GM21825 (cell line): Measurements from ENCODE around the gene CLMN.

Source experiments
- ATAC-seq: cut with Tn5 transposase; IDR thresholded peaks from one replicate; pipeline ENCODE4 v1.9.1; 2021; ENCODE audit warnings: mild to moderate bottlenecking, moderate library complexity; ENCODE audit not compliant: unreplicated experiment

The CLMN gene

DNA sequence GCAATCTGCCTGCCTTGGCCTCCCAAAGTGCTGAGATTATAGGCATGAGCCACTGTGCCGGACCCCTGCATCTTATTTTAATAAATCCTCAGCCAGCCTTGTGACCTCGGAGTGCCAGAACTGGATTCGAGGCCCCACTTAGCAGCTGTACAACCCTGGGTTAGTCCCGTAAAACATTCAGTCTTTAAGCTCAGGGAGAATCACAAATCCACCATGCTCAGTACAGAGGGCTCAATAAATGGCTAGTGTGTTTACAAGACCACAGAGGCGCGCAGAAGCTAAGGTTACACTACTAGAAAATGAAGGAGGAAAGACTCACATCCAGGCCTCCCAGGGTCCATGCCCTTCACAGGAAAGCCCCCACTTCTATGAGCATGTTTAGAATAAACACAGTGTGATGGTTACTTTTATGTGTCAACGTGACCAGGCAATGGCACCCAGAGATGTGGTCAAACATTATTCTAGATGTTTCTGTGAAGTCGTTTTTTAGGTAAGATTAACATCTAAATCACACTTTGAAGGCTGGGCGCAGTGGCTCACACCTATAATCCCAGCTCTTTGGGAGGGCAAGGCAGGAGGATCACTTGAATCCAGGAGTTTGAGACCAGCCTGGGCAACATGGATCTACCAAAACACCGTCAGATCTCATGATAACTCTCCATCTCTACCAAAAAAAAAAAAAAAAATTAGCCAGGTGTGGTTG is 55.3 kb downstream of the CLMN start:
- no peak for ATAC-seq

DNA sequence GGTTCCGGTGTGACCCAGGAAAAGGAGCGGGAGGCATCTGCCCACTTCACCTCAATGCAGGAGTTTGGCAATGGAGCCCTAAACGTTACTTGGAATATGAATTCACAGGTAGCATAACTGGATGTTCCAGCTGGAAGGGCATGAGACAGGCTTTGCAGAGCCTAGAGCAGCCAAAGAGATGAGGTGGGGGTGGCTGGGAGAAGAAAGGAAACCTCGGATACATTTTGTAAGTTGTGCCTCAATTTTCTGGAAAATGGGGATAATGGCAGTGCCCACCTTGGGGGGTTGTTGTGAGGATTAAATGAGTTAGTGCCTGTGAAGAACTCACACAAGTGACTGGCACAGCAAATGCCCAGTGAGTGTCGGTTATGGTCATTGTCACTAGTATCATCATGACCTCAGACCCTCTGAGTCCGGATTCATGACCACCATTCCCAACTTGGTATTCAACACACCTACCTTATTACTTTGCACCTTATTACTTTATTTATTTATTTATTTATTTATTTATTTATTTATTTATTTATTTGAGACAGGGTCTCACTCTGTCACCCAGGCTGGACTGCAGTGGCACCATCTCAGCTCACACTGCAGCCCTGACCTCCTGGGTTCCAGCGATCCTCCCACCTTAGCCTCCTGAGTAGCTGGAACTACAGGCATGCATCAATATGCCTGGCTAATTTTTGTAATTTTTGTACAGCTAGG is 56.0 kb downstream of the CLMN start:
- ATAC-seq: no peak

DNA sequence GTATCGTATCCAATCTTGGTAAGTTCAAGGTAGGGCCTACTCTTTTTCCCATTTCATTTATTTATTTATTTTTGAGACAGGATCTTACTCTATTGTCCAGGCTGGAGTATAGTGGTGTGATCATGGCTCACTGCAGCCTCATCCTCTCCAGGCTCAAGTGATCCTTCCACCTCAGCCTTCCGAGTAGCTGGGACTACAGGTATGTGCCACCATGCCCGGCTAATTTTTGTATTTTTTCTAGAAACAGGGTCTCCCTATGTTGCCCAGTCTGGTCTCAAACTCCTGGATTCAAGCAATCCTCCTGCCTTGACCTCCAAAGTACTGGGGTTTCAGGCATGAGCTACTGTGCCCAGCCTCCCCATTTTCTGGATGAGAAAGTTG is 57.2 kb downstream of the CLMN start:
- no peak for ATAC-seq

DNA sequence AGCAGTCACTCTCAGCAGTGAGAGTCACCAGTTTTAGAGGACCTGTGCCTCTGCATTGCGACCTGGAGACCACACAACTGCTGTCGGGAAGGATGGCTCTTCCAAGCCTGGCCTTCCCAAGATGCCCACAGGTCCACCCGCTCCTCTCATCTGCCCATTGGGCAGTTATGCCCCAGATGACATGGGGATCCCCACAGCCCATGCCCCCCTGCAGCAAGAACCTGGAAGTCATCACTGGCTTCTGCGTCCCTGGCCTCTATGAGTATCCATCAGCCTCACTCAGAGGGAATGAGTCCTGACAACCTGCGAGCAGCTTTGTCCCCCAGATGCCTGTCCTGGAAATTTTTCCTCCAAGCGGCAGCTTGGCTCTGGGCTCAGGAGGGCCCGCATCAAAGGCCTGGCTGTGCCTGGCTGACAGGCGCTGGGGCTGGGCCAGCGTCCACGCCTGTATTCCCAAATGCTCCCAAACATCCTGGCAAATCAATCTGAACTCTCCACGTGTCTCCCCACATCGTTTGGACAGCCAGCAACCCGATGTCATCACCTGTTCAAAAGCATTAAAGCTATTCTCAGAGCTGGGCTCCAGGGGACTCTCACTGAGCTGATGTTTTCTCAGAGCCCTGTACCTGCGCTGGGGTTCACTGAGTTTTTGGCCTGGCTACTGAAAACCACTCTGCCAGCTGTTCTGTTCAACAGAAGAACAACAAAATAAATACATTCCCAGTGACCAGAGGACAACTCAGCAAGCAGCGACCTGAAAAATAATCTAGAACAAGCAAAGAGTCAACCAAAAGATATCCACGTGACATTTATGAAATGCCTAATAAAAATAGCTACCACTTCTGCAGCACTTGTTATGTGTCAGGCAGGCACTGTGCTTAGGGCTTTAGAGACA is 57.8 kb downstream of the CLMN start:
- ATAC-seq: no peak

DNA sequence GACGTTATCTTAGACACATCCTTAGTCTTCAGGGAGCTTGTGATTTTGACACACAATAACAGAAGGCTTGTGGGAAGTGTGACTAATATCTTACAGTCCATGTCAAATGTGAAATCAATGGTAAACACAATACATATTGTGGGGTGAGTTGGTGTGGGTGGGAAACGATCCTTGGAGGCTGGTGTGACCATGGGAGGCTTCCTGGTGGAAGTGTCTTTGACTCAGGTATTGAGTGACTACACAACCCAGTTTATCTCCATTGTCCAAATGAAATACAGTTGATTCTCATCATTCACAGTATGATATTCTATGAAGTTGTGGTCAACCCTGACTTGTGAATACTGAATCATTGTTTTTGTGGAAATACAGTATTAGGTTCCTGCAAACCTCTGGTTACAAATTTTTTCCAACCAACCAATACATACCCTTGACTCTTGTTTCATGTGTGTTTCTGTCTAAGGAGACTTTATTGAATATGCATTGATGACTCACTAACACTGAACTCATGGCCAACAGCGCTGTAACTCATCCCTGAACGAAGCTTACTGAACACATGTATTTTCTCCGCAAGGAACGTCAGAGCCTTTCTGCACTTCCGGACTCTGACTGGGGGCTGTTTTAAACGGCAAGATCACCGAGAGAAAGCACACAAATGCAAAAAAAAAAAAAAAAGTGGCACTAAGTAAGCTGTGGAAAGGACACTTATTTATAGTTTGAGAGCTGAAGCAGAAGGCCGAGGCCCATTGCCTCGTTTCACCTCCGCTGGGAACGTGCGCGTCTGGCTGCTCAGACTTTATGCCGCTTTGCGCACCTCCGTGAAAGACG is 59.0 kb downstream of the CLMN start:
- ATAC-seq: no peak

DNA sequence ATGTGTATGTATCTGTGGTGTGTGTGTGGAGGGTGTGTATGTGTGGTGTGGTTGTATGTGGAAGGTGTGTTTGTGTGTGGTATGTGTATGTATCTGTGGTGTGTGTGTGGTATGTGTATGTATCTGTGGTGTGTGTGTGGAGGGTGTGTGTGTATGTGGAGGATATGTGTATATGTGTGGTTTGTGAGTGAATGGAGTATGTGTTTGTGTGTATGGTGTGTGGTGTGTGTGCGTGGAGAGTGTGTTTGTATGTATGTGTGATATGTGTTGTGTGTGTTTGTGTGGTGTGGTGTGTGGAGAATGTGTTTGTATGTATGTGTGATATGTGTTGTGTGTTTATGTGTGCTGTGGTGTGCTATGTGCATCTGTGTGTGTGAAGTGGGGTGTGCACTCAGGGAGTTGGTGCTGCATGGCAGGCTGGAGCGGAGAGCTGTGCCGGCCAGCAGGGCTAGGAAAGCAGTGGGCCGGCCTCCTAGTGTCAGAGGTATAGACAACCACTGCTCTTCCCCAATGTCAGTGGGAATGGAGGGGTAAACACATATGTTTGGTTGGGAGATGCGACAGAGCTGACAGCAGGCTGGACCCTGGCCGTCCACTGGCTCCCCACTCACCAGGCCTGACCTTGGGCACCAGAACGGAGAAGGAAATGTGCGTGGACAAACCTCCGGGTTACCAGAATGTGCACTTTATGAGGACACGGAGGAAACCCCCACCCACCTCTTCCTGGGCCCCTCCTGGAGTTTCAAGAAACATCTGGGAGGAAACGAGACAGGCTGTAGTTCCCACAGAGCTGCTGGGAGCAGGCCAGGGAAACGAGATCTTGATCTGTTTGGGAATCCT is 60.7 kb downstream of the CLMN start:
- no peak for ATAC-seq

DNA sequence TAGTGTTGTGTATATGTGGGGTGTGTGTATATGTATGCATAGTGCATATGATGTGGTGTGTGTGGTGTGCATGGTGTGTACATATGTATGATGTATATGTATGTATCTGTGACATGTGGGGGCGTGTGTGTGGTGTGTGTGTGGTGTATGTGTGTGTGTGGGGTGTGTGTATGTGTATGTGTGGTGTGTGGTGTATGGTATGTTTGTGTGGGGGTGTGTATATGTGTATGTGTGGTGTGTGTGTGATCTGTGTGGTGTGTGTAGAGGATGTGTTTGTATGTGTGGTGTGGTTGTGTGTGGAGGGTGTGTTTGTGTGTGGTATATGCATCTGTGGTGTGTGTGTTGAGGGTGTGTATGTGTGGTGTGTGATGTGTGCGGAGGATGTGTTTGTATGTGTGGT is 61.6 kb downstream of the CLMN start:
- no peak for ATAC-seq

DNA sequence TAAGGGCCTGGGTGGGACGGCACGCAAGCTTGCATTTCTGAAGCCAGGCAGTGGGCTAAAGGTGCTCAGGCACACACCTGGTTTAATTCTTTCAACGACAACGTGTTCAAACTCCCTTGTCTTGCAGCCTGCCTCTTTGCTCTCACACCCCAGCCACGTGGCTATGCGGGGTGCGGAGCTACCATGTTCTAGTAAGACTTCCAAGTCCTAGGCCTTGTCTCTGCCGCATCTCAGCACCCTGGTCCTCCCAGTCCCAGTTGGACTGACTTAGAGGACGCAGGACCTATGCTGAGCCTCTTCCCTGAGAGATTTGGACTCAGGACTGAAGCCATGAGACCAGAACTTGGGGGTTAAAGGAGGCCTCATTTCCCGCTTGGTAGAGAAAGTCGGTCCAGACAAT is 62.2 kb downstream of the CLMN start:
- ATAC-seq: no peak

DNA sequence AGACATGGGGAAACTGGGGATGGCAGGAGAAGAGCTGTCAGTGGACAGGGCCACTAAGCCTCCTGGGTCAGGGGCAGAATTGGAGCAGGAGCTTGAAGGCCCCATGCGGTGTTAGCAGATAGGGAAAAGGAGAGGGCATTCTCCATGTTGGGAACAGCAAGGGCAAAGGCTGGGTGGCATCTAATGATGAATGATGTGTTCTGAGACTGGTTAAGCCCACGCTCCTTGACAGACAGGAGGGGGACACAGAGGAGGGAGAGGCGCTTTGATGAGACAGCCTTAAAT is 63.0 kb downstream of the CLMN start:
- no peak for ATAC-seq

DNA sequence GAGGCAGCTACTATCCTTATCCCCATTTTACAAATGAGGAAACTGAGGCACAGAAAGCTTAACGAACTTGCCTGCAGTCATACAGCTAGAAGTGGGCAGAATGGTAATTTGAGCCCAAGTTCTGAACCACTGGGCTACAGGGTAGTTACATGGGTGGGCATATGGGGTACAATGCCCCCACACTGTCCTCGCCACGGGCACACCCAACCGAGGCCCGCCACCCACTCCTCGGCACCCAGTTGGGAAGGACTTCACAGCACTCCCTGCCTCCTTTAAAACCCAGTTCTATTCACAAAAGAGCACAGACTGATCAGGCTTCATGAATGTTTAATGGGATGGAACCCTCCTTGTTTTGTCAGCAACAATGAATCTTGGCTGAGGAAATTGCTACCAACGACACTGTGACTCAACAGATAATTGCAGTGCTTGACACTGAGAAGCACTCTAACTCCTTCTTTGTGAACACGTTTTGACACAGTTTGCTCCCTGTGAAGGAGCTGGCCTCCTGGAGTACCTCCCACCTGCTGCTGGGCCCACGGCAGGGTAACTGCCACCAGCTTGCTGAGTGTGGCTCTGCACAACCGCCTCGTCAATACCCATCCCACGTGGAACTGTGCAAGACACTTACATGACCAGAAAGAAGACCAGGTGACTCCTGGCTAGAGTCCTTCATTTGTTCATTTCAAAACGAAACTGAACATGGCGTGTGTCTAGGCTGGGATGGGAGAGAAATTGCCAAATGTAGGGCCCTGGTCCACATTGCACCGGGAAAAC is 63.5 kb downstream of the CLMN start:
- ATAC-seq: no peak

DNA sequence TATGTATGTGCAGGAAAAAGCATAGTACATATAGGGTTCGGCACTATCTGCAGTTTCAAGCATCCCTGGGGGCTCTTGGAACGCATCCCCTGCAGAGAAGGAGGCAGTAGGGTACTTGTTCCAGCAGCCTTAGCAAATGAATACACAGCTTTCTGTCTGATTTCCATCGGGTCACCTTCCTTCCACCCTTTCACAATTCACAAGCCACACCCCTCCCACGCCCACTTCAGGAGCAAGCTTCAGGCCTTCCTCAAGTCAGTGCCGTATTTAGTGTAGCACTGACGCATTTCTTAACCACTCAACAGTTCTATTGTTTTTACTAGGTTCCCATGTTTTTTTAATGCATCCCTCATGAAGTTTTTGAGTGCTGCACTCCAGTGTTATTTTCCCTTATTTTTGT is 64.2 kb downstream of the CLMN start:
- no peak for ATAC-seq

DNA sequence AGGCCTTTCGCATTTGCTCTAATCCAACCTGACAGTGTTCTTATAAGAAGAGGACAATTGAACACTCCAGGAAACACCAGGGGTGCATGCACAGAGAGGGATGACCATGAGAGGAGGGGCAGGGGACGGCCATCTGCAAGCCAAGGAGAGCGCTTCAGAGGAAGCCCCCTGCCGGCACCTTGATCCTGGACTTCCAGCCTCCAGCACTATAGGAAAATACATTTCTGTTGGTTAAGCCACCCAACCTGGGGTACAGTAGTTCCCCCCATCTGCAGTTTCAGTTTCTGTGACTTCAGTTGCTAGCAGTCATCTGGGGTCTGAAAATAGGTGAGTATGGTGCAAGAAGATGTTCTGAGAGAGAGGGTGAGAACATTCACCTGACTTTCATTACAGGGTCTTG is 64.7 kb downstream of the CLMN start:
- no peak for ATAC-seq

DNA sequence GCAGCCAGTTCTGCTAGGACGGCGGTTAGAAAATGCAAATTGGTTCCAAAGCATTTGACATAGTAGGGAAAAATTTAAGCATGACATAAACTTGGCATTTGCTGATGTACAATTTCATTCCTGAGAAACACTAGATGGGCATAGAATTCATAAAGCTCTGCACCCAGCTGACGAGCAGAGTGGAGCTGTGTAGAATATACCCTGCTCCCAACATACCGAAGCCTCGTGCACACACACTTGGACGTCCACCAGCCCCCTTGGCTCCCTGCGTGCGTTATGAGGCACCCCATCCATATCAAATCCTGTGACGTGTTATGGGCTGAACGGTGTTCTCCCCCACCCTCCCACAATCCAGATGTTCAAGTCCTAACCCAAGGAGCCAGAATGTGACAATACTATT is 65.4 kb downstream of the CLMN start:
- ATAC-seq: no peak

DNA sequence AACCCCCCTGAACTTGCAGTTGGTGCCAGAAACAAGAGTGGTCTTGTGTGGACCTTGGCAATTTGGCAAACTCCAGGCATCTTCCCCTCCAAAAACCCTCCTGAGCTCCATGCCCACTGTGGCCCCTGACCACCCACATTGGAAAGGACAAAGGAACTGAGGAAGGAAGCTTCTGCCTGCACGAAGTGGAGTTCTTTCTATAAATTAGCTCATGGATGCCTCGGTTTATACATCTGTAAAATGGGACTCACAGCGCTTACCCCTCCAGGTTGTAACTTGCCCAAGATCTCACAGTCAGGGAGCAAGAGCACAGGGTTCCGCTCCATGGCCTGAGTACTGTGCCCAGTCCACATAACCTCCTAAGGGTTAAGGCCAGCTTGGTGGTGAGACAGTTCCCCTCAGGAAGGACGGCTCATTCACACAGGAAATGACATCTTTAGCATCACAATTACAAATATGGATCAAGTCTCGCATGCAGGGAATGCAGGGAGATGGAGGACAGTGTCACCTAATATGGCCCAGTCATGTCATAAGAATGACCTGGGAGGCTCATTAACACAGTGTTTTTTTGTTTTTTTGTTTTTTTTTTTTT is 66.6 kb downstream of the CLMN start:
- ATAC-seq: no peak

DNA sequence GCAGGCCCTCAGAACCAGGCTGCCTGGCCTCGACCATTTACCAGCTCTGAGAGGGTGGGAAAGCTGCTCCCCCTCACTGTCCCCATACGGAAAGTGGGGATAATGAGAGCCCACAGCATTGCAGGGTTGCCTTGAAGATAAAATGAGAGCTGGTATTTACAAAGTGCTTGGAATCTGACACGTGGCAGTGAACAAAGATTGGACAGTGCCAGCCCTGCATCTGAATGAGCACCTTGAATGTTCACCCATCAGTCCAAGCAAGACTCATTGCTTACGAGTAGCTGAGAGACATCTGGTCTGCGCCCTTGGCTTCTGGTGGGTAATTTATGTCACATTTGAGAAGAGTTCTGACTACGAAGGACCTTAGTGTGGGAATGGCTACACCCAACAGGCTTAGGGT is 67.5 kb downstream of the CLMN start:
- ATAC-seq: no peak

DNA sequence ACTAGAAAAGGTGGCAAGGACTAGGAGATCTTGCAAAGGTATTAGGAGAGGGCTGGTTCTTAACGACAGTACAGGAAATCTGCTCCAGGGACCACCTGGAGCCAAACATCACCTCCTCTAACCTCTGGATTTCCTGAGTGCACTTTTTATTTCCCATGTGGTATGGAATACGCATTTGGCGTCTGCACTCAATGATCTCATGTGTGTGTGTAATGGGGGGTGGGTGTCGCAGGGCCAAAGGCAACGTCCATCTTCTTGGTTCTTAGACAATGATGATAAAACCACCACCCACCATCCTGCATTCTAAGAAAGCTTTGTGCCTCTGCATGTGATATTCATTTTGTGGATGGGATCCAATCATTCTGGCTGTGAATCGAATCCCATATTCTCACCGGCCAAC is 68.8 kb downstream of the CLMN start:
- ATAC-seq: no peak

DNA sequence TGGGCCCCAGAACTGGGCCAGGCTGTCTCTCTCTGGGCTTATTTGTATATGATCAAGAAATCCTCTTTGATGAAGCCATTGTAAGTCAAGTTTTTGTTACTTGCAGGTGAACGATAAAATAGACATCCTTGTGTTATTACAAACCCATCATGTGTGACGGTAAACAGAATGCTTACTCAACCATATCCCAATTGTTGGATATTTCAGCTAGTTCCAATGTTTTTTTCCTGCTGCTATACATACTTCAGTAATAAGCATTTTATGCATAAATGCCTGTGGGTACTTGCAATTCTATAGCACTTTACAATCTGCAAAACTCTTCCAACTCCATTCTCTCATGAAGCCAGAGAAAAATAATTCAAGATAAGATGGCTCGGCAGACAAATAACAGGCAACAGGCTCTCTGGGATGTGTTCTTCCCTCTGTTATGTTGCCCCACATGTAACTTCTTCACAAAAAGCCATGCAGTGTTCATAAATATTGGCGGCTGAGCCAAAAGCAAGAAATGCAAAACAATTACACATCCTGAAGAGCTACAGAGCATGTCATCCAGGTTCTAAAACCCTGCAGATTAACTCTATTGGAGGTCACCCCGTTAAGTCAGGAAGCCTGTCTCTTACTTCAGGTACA is 69.5 kb downstream of the CLMN start:
- no peak for ATAC-seq

DNA sequence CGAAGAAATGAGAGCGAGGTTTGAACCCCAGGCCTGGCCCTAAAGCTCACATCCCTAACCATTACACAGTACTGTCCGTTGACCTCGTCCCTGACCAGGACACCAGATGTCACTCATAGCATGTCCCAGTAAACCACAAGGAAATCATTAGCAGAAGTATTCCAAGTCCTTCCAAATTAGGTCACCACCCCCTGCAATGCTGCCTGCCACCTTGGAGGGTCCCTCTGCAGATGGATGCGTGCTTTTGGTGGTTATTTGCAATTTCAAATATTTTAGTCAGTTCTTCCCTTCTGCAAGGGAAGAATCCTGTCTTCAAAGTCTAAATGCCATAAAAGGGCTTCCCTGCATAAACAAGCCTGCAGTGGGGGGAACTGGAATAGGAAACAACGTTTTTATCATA is 71.3 kb downstream of the CLMN start:
- ATAC-seq: no peak

DNA sequence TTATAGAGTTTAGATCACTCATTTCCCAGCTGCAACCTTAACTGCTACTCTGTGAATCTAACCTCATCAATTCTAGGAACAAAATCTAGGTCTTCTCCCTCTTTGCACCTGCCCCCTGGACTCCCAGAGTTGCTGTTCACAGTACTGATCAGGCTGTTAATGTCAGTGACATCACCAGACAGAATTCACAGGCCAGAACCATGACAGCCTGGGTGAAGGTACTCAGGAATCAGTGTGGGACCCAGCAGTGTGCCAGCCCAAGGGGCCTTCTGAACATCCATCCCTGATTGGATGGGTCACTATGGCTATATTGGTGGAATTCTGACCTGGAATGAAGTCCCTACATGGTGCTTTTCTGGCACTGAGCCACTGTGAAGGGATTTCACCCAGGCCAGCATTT is 72.8 kb downstream of the CLMN start:
- no peak for ATAC-seq
